SK-N-SH treated with all-trans-retinoic acid at 6 μM for 48 hours (cell line): ENCODE measurements around the gene FAAH2.
A peak's percentile ranks its signal among the peaks of the same experiment; 100 is the strongest.

Experiments
- ATAC-seq: fragments of 200-7000 bp; cut with Tn5 transposase; 3 replicates; pipeline ENCODE4 v1.9.1; 2020; ENCODE audit warnings: mild to moderate bottlenecking, moderate library complexity
- ARNTL ChIP-seq: fragments of 450-650 bp; formaldehyde crosslinking; IDR thresholded peaks from 2 replicates; pipeline ENCODE4 v1.5.0; 2020; ENCODE audit warnings: low read depth, mild to moderate bottlenecking, moderate library complexity, borderline replicate concordance
- BACH2 ChIP-seq: fragments of 250-450 bp; sonication (Bioruptor Pico); IDR thresholded peaks from 2 replicates; pipeline ENCODE4 v1.9.0; 2021; ENCODE audit warnings: mild to moderate bottlenecking, borderline replicate concordance
- CSDC2 ChIP-seq: fragments of 250-450 bp; sonication (Bioruptor Pico); IDR thresholded peaks from 2 replicates; pipeline ENCODE4 v1.5.0; 2020; ENCODE audit warnings: mild to moderate bottlenecking, moderate library complexity
- ESRRG ChIP-seq: fragments of 250-450 bp; sonication (Bioruptor Pico); IDR thresholded peaks from 2 replicates; pipeline ENCODE4 v1.6.1; 2021; ENCODE audit warnings: mild to moderate bottlenecking
- GLIS3 ChIP-seq: fragments of 250-450 bp; sonication (Bioruptor Pico); IDR thresholded peaks from 2 replicates; pipeline ENCODE4 v1.5.0; 2020; ENCODE audit warnings: mild to moderate bottlenecking, moderate library complexity
- ISL1 ChIP-seq: fragments of 250-450 bp; sonication (Bioruptor Pico); IDR thresholded peaks from 2 replicates; pipeline ENCODE4 v2.1.2; 2022; ENCODE audit warnings: mild to moderate bottlenecking, moderate library complexity
- OSR1 ChIP-seq: fragments of 250-450 bp; sonication (Bioruptor Pico); IDR thresholded peaks from 2 replicates; pipeline ENCODE4 v1.8.0; 2022; ENCODE audit warnings: moderate library complexity, mild to moderate bottlenecking, inconsistent platforms
- PPARA ChIP-seq: fragments of 250-450 bp; sonication (Bioruptor Pico); IDR thresholded peaks from 2 replicates; pipeline ENCODE4 v1.5.0; 2020; ENCODE audit warnings: mild to moderate bottlenecking, borderline replicate concordance
- TCF4 ChIP-seq: fragments of 250-450 bp; sonication (Bioruptor Pico); IDR thresholded peaks from 2 replicates; pipeline ENCODE4 v1.8.0; 2021; ENCODE audit warnings: mild to moderate bottlenecking, moderate library complexity, borderline replicate concordance
- TOX ChIP-seq: fragments of 250-450 bp; sonication (Bioruptor Pico); IDR thresholded peaks from 2 replicates; pipeline ENCODE4 v1.8.0; 2021; ENCODE audit warnings: mild to moderate bottlenecking, moderate library complexity, borderline replicate concordance
- ZC3H10 ChIP-seq: fragments of 250-450 bp; sonication (Bioruptor Pico); IDR thresholded peaks from 2 replicates; pipeline ENCODE4 v1.5.1; 2021; ENCODE audit warnings: mild to moderate bottlenecking, moderate library complexity
- ZFP3 ChIP-seq: fragments of 250-450 bp; sonication (Bioruptor Pico); IDR thresholded peaks from 2 replicates; pipeline ENCODE4 v1.5.0; 2020; ENCODE audit warnings: mild to moderate bottlenecking, moderate library complexity
- ZNF565 ChIP-seq: fragments of 450-650 bp; formaldehyde crosslinking; conservative IDR thresholded peaks from 2 replicates; pipeline ENCODE4 v1.5.0; 2020; ENCODE audit warnings: low read depth, mild to moderate bottlenecking, moderate library complexity
- ZNF70 ChIP-seq: fragments of 450-650 bp; formaldehyde crosslinking; IDR thresholded peaks from 2 replicates; pipeline ENCODE4 v1.5.0; 2020; ENCODE audit warnings: mild to moderate bottlenecking, moderate library complexity
- TF ChIP-seq, protein P1 (sequence below): fragments of 250-450 bp; sonication (Bioruptor Pico); IDR thresholded peaks from 2 replicates; pipeline ENCODE4 v1.5.1; 2020; ENCODE audit warnings: low read depth, mild to moderate bottlenecking, moderate library complexity
- TF ChIP-seq, protein P2 (sequence below): fragments of 250-450 bp; sonication (Bioruptor Pico); IDR thresholded peaks from 2 replicates; pipeline ENCODE4 v1.8.0; 2021; ENCODE audit warnings: low read depth, mild to moderate bottlenecking, moderate library complexity, borderline replicate concordance
- TF ChIP-seq, protein P3 (sequence below): fragments of 250-450 bp; sonication (Bioruptor Pico); IDR thresholded peaks from 2 replicates; pipeline ENCODE4 v1.5.0; 2020; ENCODE audit warnings: mild to moderate bottlenecking, moderate library complexity
- TF ChIP-seq, protein P4 (sequence below): fragments of 250-450 bp; sonication (Bioruptor Pico); IDR thresholded peaks from 2 replicates; pipeline ENCODE4 v1.8.0; 2020; ENCODE audit warnings: mild to moderate bottlenecking, moderate library complexity, borderline replicate concordance
- TF ChIP-seq, protein P5 (sequence below): fragments of 250-450 bp; sonication (Bioruptor Pico); IDR thresholded peaks from 2 replicates; pipeline ENCODE4 v1.5.1; 2021; ENCODE audit warnings: mild to moderate bottlenecking, moderate library complexity

Gene FAAH2

DNA sequence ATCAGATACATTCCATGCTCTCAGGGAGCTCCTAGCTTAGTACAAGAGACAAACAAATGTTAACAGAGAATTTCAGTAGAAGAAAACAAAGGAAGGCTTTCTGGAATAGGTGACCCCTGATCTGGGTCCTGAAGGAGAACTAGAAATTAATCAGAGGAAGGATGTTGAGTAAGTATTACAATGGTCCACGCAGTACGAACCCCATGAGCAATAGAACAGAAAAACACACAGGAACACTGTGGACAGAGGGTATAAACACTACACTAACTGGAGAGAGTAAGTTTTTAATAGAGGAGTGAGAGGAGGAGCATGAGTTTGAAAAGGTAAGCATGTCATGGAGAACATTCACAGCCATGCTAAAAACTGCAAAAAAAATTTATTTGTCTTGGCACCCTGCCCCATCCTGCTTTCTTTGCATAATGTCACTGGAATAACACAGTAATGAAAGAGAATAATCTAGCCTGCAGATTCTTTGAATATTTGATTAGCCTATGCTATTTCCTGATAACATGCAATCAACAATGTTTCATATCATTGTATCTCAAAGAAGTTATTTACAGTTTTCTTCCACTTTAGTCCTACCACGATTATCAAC lies 165.0 kb downstream of the FAAH2 start:
- TF ChIP-seq ZC3H10 (CRISPR knock-in tag) (no peak), ZFP3 (CRISPR knock-in tag) (no peak), TCF4 (CRISPR knock-in tag) (no peak), ZNF70 (no peak), CSDC2 (CRISPR knock-in tag) (no peak)
- TF ChIP-seq, protein P1, sequence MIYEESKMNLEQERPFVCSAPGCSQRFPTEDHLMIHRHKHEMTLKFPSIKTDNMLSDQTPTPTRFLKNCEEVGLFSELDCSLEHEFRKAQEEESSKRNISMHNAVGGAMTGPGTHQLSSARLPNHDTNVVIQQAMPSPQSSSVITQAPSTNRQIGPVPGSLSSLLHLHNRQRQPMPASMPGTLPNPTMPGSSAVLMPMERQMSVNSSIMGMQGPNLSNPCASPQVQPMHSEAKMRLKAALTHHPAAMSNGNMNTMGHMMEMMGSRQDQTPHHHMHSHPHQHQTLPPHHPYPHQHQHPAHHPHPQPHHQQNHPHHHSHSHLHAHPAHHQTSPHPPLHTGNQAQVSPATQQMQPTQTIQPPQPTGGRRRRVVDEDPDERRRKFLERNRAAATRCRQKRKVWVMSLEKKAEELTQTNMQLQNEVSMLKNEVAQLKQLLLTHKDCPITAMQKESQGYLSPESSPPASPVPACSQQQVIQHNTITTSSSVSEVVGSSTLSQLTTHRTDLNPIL (CRISPR knock-in tag), result no peak
- ATAC-seq, result no peak

DNA sequence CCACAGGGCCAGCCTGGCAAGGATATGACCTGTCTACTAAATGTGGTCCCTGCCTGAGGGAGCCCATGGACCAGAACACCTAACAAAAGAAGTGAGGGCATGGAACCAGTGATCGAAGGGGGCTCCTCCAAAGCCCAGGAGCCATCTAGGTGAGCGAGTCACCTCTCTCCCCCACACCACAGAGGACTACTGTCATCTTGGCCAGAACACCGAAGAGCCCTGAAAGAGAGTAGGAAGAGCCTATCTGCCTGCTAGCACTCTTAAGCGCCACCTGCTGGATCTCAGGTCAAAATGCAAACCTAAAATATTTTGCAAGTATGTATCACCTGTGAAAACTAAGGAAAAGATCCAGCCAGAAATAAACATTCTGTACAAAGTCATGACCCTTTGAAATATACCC lies 167.4 kb downstream of the FAAH2 start:
- 0 out of 3 replicates have a peak, but pooled peaks have one; percentile 43 for ATAC-seq
- TF ChIP-seq, protein P2, sequence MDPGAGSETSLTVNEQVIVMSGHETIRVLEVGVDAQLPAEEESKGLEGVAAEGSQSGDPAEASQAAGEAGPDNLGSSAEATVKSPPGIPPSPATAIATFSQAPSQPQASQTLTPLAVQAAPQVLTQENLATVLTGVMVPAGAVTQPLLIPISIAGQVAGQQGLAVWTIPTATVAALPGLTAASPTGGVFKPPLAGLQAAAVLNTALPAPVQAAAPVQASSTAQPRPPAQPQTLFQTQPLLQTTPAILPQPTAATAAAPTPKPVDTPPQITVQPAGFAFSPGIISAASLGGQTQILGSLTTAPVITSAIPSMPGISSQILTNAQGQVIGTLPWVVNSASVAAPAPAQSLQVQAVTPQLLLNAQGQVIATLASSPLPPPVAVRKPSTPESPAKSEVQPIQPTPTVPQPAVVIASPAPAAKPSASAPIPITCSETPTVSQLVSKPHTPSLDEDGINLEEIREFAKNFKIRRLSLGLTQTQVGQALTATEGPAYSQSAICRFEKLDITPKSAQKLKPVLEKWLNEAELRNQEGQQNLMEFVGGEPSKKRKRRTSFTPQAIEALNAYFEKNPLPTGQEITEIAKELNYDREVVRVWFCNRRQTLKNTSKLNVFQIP, result no peak
- TF ChIP-seq ISL1 (CRISPR knock-in tag), result no peak
- TF ChIP-seq ZNF565 (CRISPR knock-in tag), result no peak
- TF ChIP-seq GLIS3 (CRISPR knock-in tag), result no peak
- no peak for TF ChIP-seq CSDC2 (CRISPR knock-in tag)
- no peak for TF ChIP-seq ESRRG (CRISPR knock-in tag)
- no peak for TF ChIP-seq PPARA (CRISPR knock-in tag)
- no peak for TF ChIP-seq BACH2 (CRISPR knock-in tag)
- TF ChIP-seq OSR1 (CRISPR knock-in tag), result no peak
- TF ChIP-seq, protein P3, sequence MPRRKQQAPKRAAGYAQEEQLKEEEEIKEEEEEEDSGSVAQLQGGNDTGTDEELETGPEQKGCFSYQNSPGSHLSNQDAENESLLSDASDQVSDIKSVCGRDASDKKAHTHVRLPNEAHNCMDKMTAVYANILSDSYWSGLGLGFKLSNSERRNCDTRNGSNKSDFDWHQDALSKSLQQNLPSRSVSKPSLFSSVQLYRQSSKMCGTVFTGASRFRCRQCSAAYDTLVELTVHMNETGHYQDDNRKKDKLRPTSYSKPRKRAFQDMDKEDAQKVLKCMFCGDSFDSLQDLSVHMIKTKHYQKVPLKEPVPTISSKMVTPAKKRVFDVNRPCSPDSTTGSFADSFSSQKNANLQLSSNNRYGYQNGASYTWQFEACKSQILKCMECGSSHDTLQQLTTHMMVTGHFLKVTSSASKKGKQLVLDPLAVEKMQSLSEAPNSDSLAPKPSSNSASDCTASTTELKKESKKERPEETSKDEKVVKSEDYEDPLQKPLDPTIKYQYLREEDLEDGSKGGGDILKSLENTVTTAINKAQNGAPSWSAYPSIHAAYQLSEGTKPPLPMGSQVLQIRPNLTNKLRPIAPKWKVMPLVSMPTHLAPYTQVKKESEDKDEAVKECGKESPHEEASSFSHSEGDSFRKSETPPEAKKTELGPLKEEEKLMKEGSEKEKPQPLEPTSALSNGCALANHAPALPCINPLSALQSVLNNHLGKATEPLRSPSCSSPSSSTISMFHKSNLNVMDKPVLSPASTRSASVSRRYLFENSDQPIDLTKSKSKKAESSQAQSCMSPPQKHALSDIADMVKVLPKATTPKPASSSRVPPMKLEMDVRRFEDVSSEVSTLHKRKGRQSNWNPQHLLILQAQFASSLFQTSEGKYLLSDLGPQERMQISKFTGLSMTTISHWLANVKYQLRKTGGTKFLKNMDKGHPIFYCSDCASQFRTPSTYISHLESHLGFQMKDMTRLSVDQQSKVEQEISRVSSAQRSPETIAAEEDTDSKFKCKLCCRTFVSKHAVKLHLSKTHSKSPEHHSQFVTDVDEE (CRISPR knock-in tag), result no peak
- no peak for TF ChIP-seq ZC3H10 (CRISPR knock-in tag)

DNA sequence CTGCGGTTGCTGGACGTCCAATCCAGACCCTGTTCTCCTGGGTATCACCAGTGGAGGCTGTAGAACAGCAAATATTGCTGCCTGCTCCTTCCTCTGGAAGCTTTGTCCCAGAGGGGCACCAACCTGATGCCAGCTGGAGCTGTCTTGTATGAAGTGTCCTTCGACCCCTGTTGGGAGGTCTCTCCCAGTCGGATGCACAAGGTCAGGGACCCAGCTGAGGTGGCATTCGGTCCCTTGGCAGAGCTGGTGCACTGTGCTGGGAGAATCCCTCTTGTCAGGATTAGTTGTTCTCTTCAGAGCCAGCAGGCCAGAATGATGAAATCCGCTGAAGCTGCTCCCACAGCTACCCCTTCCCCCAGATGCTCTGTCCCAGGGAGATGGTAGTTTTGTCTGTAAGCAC lies 195.0 kb downstream of the FAAH2 start:
- no peak for ATAC-seq

More for the DNA sequence above, 195.0 kb downstream of the FAAH2 start:
- TF ChIP-seq GLIS3 (CRISPR knock-in tag) (no peak), ARNTL (CRISPR knock-in tag) (no peak), OSR1 (CRISPR knock-in tag) (no peak), TCF4 (CRISPR knock-in tag) (no peak), TOX (no peak), ISL1 (CRISPR knock-in tag) (no peak)
- TF ChIP-seq, protein P4, sequence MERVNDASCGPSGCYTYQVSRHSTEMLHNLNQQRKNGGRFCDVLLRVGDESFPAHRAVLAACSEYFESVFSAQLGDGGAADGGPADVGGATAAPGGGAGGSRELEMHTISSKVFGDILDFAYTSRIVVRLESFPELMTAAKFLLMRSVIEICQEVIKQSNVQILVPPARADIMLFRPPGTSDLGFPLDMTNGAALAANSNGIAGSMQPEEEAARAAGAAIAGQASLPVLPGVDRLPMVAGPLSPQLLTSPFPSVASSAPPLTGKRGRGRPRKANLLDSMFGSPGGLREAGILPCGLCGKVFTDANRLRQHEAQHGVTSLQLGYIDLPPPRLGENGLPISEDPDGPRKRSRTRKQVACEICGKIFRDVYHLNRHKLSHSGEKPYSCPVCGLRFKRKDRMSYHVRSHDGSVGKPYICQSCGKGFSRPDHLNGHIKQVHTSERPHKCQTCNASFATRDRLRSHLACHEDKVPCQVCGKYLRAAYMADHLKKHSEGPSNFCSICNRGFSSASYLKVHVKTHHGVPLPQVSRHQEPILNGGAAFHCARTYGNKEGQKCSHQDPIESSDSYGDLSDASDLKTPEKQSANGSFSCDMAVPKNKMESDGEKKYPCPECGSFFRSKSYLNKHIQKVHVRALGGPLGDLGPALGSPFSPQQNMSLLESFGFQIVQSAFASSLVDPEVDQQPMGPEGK, result no peak
- TF ChIP-seq, protein P1 (CRISPR knock-in tag), result no peak
- TF ChIP-seq, protein P5, sequence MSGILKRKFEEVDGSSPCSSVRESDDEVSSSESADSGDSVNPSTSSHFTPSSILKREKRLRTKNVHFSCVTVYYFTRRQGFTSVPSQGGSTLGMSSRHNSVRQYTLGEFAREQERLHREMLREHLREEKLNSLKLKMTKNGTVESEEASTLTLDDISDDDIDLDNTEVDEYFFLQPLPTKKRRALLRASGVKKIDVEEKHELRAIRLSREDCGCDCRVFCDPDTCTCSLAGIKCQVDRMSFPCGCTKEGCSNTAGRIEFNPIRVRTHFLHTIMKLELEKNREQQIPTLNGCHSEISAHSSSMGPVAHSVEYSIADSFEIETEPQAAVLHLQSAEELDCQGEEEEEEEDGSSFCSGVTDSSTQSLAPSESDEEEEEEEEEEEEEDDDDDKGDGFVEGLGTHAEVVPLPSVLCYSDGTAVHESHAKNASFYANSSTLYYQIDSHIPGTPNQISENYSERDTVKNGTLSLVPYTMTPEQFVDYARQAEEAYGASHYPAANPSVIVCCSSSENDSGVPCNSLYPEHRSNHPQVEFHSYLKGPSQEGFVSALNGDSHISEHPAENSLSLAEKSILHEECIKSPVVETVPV (CRISPR knock-in tag), result no peak
